GM12878 (cell line): Measurements from ENCODE around the gene DERA. TPM values are rescaled to one million over a fixed set of nuclear protein-coding genes. Genes with fewer than 3 reads are reported as not detected.

Source experiments
- ATAC-seq: fragments of 200-7000 bp; cut with Tn5 transposase; 3 replicates; pipeline ENCODE4 v1.9.1; 2020; ENCODE audit warnings: mild to moderate bottlenecking, moderate library complexity
- BruUV-seq: library from RNA; stranded (reverse); fragments of 400-500 nt; replicated peaks from 2 replicates; lab custom pipeline; 2021; lab: Mats Ljungman, UMichigan
- CTCF ChIA-PET: fragments of 300-600 bp; sonication (Branson Sonifier 250); formaldehyde crosslinking; extraction: SDS; loops from one replicate; lab custom pipeline; 2021; ENCODE audit warnings: inconsistent platforms; lab: Yijun Ruan, JAX
- POLR2A ChIA-PET: fragments of 350-600 bp; formaldehyde crosslinking; extraction: SDS; loops from one replicate; lab custom pipeline; 2021; ENCODE audit warnings: inconsistent platforms; lab: Charles Lee
- RAD21 ChIA-PET: fragments of 300-600 bp; sonication (Branson Sonifier 250); formaldehyde crosslinking; loops from one replicate; lab custom pipeline; 2023; ENCODE audit warnings: antibody characterized with exemption; ENCODE audit not compliant: unreplicated experiment; lab: Charles Lee
- SMC1A ChIA-PET: fragments of 300-600 bp; sonication (Branson Sonifier 250); formaldehyde crosslinking; loops from one replicate; lab custom pipeline; 2023; ENCODE audit not compliant: unreplicated experiment, uncharacterized antibody; lab: Charles Lee
- DNase-seq: peaks from one replicate; pipeline ENCODE4 v3.0.0-alpha.2; 2011; ENCODE audit warnings: low read depth, low spot score
- FAIRE-seq: peaks from 3 replicates; lab custom pipeline; 2011; peaks lifted over from hg19 to GRCh38; lab: Jason Lieb, UNC
- H2AFZ ChIP-seq: 2 replicates; pipeline ENCODE4 v1.6.0; 2011; ENCODE audit warnings: low read depth, low read length, control low read depth; ENCODE audit not compliant: control insufficient read depth
- H3K27ac ChIP-seq: 2 replicates; pipeline ENCODE4 v1.5.1; 2011; ENCODE audit warnings: control low read depth; ENCODE audit not compliant: control insufficient read depth, insufficient read depth
- H3K27me3 ChIP-seq, 2 experiments: replicated peaks in 1 of 2; 2 replicates each; pipeline versions ENCODE4 v1.6.0 to v1.6.1; 2011; ENCODE audit warnings: low read length in 1 of 2; ENCODE audit not compliant: control insufficient read depth in 2 of 2, insufficient read depth in 2 of 2
- H3K36me3 ChIP-seq, 2 experiments: 2 replicates each; pipeline ENCODE4 v1.5.1; 2011; ENCODE audit warnings: low read length in 1 of 2; ENCODE audit not compliant: control insufficient read depth in 2 of 2, insufficient read depth in 2 of 2
- H3K4me1 ChIP-seq: 2 replicates; pipeline ENCODE4 v1.6.1; 2011; ENCODE audit warnings: mild to moderate bottlenecking, low read length, moderate library complexity, mixed read lengths; ENCODE audit not compliant: control insufficient read depth, insufficient read depth
- H3K4me2 ChIP-seq: 2 replicates; pipeline ENCODE4 v1.6.0; 2011; ENCODE audit warnings: control low read depth; ENCODE audit not compliant: control insufficient read depth, insufficient read depth
- H3K4me3 ChIP-seq: fragments of 200-600 bp; sonication (generic); 2 replicates; pipeline ENCODE4 v1.5.1; 2016
- H3K79me2 ChIP-seq: 2 replicates; pipeline ENCODE4 v1.6.0; 2011; ENCODE audit warnings: low read length; ENCODE audit not compliant: control insufficient read depth, insufficient read depth
- H3K9ac ChIP-seq: 2 replicates; pipeline ENCODE4 v1.8.0; 2011; ENCODE audit warnings: low read length, control low read depth, mixed read lengths; ENCODE audit not compliant: control insufficient read depth, insufficient read depth
- H3K9me3 ChIP-seq: replicated peaks from 3 replicates; pipeline ENCODE4 v1.5.1; 2011; ENCODE audit warnings: mild to moderate bottlenecking, low read length; ENCODE audit not compliant: control insufficient read depth, insufficient read depth
- H4K20me1 ChIP-seq: 2 replicates; pipeline ENCODE4 v1.6.0; 2011; ENCODE audit not compliant: control insufficient read depth, insufficient read depth
- CEBPB ChIP-seq, 2 experiments: fragments of 150-350 bp in 1 of 2; IDR thresholded peaks; 2 replicates each; pipeline ENCODE4 v1.6.1; 2012 to 2014; ENCODE audit warnings: low read depth in 2 of 2, low read length in 2 of 2, borderline replicate concordance in 1 of 2, inconsistent platforms in 1 of 2
- ESRRA ChIP-seq: IDR thresholded peaks from 2 replicates; pipeline ENCODE4 v1.6.1; 2012; ENCODE audit warnings: mild to moderate bottlenecking, low read length, improper control_type of control experiment
- KAT2A ChIP-seq: conservative IDR thresholded peaks from 2 replicates; pipeline ENCODE4 v1.6.1; 2011; ENCODE audit warnings: low read depth, low read length; ENCODE audit not compliant: control insufficient read depth
- MXI1 ChIP-seq: fragments of 150-350 bp; IDR thresholded peaks from 2 replicates; pipeline ENCODE4 v1.6.1; 2011; ENCODE audit warnings: low read depth, mild to moderate bottlenecking, inconsistent platforms, low read length, improper control_type of control experiment
- NFYA ChIP-seq: IDR thresholded peaks from 2 replicates; pipeline ENCODE4 v1.6.1; 2011; ENCODE audit warnings: low read depth, mild to moderate bottlenecking, low read length, improper control_type of control experiment, borderline replicate concordance
- NR2C1 ChIP-seq: fragments of 450-650 bp; IDR thresholded peaks from 2 replicates; pipeline ENCODE4 v1.6.1; 2017; ENCODE audit warnings: antibody characterized with exemption, mild to moderate bottlenecking, moderate library complexity
- PKNOX1 ChIP-seq: fragments of 450-650 bp; IDR thresholded peaks from 2 replicates; pipeline ENCODE4 v1.6.1; 2016; ENCODE audit warnings: mild to moderate bottlenecking
- RAD21 ChIP-seq: IDR thresholded peaks from 2 replicates; pipeline ENCODE4 v1.6.1; 2011; ENCODE audit warnings: mild to moderate bottlenecking, low read depth, low read length, moderate library complexity; ENCODE audit not compliant: insufficient read depth
- SMAD1 ChIP-seq: fragments of 450-650 bp; IDR thresholded peaks from 2 replicates; pipeline ENCODE4 v1.6.1; 2018; ENCODE audit warnings: mild to moderate bottlenecking, low read depth; ENCODE audit not compliant: partially characterized antibody
- SREBF2 ChIP-seq: IDR thresholded peaks from 2 replicates; pipeline ENCODE4 v1.6.1; 2012; ENCODE audit warnings: mild to moderate bottlenecking, low read length
- SRF ChIP-seq, 2 experiments: IDR thresholded peaks; 2 replicates each; pipeline ENCODE4 v1.6.1; 2011; ENCODE audit warnings: low read depth in 2 of 2, low read length in 2 of 2, mild to moderate bottlenecking in 1 of 2, moderate library complexity in 1 of 2
- TCF3 ChIP-seq: IDR thresholded peaks from 2 replicates; pipeline ENCODE4 v1.6.1; 2012; ENCODE audit warnings: low read depth, mild to moderate bottlenecking, low read length, borderline replicate concordance; ENCODE audit not compliant: insufficient read depth
- WRNIP1 ChIP-seq: IDR thresholded peaks from 2 replicates; pipeline ENCODE4 v1.6.1; 2011; ENCODE audit warnings: low read depth, low read length, improper control_type of control experiment, borderline replicate concordance
- ZZZ3 ChIP-seq: IDR thresholded peaks from 2 replicates; pipeline ENCODE4 v1.6.1; 2011; ENCODE audit warnings: low read depth; ENCODE audit not compliant: control insufficient read depth, insufficient read length
- WGBS: methylation state at CpG from one replicate; pipeline ENCODE4 v1.1.6; 2016; ENCODE audit warnings: low lambda C conversion rate; ENCODE audit not compliant: insufficient replicate concordance, insufficient coverage; ENCODE audit errors: missing lambda C conversion rate; 5-methylcytosine and 5-hydroxymethylcytosine counted together
- in situ Hi-C: fragments of 300-500 bp; cut with MboI; formaldehyde crosslinking; loops from 9 replicates; pipeline ENCODE4 v1.14.3; 2018; ENCODE audit warnings: mixed read lengths
- intact Hi-C: fragments of 100-400 bp; cut with micrococcal nuclease; formaldehyde crosslinking; loops from one replicate; pipeline ENCODE4 v1.14.2; 2022; ENCODE audit not compliant: unreplicated experiment
- polyA plus RNA-seq, 11 experiments: library from polyadenylated mRNA; depleted of rRNA in 4 of 11; unstranded in 6 of 11; stranded (reverse) in 5 of 11; fragments of >200 nt; fragmentation: Nextera tagmentation in 4 of 11; fragmentation: Illumina TruSeq in 1 of 11; extraction: Ambion mirVana in 4 of 11; extraction: Trizol in 1 of 11; gene quantifications; 1 replicate in 1 of 11; 2 replicates in 10 of 11; pipeline versions ENCODE4 v1.2.1 to v1.2.3, GENCODE V29; 2011 to 2016; ENCODE audit warnings: inconsistent platforms in 2 of 11, missing spikeins in 2 of 11, low read depth in 1 of 11
- total RNA-seq, 4 experiments: library from RNA; depleted of rRNA in 3 of 4; stranded (reverse); fragments of >200 nt in 3 of 4; fragmentation: Illumina TruSeq in 1 of 4; extraction: Trizol in 1 of 4; gene quantifications; 2 replicates each; pipeline versions ENCODE4 v1.2.1 to v1.2.3, GENCODE V29; 2013 to 2021
- TF ChIP-seq, protein P1 (sequence below): fragments of 150-350 bp; IDR thresholded peaks from 2 replicates; pipeline ENCODE4 v1.6.1; 2016; ENCODE audit warnings: low read depth, low read length
- TF ChIP-seq, protein P2 (sequence below): fragments of 450-650 bp; IDR thresholded peaks from 2 replicates; pipeline ENCODE4 v1.6.1; 2016; ENCODE audit warnings: mild to moderate bottlenecking, moderate library complexity, borderline replicate concordance

The DERA gene
- total and polyA plus RNA-seq, 10 of the 15 experiments (the other 5 are each of a cell fraction or from before 2014, with no cell fraction given), result 34.9 to 97.1 (median 40.8) TPM

DNA sequence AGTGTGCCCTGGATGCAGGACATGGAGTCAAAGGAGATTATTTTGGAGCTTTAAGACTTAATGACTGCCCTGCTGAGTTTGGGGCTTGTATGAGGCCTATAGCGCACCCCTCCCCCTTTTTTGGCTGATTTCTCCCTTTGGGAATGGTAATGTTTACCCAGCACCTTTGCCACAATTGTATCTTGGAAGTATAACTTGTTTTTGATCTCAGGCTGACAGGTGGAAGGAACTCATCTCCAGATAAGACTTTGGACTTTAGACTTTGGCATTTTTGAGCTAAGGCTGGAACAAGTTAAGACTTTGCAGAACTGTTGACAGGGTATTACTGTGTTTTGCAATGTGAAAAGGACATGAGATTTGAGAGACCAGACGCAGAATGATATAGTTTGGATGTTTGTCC lies 110.5 kb downstream of the DERA start:
- ATAC-seq (no peak), FAIRE-seq (no peak), DNase-seq (no peak)
- POLR2A ChIA-PET, result no interaction called here
- in situ Hi-C loops (no loop called here), intact Hi-C loops (no loop called here)
- Histone ChIP-seq H4K20me1 (no peaks in the 10 kb centered on the region), H3K4me3 (no peak overlapping the region), H2AFZ (no peak overlapping the region), H3K4me2 (no peak overlapping the region), H3K9me3 (no peaks in the 10 kb centered on the region; the same call in 2 of the 3 replicates), H3K4me1 (no peaks in the 10 kb centered on the region), H3K27ac (no peak overlapping the region), H3K9ac (no peak overlapping the region), H3K36me3 (no peaks in the 10 kb centered on the region), H3K27me3 (no peaks in the 10 kb centered on the region), H3K79me2 (no peaks in the 10 kb centered on the region)
- CTCF ChIA-PET, result interaction anchor here (0.6 to 0.9 kb wide), 2 partner anchors 59 to 465 kb away, joined by 3 read pairs; no protein-coding TSS in a partner anchor
- BruUV-seq, result no TSS peak
- RAD21 ChIA-PET, result no interaction called here
- 100% methylated on average over 2 of the region's 2 CpGs for WGBS
- SMC1A ChIA-PET, result interaction anchor here (1.5 kb wide), 1 partner anchor 40 kb away, joined by 3 read pairs; no protein-coding TSS in a partner anchor
- no peak for TF ChIP-seq SRF (IDR thresholded peaks at IDR 0.05; ENCODE audit: low read depth in 2 of 2, low read length in 2 of 2)
- TF ChIP-seq, protein P1, sequence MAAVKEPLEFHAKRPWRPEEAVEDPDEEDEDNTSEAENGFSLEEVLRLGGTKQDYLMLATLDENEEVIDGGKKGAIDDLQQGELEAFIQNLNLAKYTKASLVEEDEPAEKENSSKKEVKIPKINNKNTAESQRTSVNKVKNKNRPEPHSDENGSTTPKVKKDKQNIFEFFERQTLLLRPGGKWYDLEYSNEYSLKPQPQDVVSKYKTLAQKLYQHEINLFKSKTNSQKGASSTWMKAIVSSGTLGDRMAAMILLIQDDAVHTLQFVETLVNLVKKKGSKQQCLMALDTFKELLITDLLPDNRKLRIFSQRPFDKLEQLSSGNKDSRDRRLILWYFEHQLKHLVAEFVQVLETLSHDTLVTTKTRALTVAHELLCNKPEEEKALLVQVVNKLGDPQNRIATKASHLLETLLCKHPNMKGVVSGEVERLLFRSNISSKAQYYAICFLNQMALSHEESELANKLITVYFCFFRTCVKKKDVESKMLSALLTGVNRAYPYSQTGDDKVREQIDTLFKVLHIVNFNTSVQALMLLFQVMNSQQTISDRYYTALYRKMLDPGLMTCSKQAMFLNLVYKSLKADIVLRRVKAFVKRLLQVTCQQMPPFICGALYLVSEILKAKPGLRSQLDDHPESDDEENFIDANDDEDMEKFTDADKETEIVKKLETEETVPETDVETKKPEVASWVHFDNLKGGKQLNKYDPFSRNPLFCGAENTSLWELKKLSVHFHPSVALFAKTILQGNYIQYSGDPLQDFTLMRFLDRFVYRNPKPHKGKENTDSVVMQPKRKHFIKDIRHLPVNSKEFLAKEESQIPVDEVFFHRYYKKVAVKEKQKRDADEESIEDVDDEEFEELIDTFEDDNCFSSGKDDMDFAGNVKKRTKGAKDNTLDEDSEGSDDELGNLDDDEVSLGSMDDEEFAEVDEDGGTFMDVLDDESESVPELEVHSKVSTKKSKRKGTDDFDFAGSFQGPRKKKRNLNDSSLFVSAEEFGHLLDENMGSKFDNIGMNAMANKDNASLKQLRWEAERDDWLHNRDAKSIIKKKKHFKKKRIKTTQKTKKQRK, result no peak
- no peak for TF ChIP-seq ZZZ3
- no peak for TF ChIP-seq NR2C1
- TF ChIP-seq CEBPB (IDR thresholded peaks at IDR 0.05; ENCODE audit: borderline replicate concordance in 1 of 2, low read depth in 2 of 2, low read length in 2 of 2), result no peak
- TF ChIP-seq, protein P2, sequence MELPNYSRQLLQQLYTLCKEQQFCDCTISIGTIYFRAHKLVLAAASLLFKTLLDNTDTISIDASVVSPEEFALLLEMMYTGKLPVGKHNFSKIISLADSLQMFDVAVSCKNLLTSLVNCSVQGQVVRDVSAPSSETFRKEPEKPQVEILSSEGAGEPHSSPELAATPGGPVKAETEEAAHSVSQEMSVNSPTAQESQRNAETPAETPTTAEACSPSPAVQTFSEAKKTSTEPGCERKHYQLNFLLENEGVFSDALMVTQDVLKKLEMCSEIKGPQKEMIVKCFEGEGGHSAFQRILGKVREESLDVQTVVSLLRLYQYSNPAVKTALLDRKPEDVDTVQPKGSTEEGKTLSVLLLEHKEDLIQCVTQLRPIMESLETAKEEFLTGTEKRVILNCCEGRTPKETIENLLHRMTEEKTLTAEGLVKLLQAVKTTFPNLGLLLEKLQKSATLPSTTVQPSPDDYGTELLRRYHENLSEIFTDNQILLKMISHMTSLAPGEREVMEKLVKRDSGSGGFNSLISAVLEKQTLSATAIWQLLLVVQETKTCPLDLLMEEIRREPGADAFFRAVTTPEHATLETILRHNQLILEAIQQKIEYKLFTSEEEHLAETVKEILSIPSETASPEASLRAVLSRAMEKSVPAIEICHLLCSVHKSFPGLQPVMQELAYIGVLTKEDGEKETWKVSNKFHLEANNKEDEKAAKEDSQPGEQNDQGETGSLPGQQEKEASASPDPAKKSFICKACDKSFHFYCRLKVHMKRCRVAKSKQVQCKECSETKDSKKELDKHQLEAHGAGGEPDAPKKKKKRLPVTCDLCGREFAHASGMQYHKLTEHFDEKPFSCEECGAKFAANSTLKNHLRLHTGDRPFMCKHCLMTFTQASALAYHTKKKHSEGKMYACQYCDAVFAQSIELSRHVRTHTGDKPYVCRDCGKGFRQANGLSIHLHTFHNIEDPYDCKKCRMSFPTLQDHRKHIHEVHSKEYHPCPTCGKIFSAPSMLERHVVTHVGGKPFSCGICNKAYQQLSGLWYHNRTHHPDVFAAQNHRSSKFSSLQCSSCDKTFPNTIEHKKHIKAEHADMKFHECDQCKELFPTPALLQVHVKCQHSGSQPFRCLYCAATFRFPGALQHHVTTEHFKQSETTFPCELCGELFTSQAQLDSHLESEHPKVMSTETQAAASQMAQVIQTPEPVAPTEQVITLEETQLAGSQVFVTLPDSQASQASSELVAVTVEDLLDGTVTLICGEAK, result no peak
- no peak for TF ChIP-seq ESRRA
- no peak for TF ChIP-seq SREBF2
- TF ChIP-seq TCF3, result no peak
- no peak for TF ChIP-seq MXI1
- TF ChIP-seq RAD21, result no peak
- TF ChIP-seq WRNIP1, result no peak
- TF ChIP-seq NFYA, result no peak
- TF ChIP-seq SMAD1, result no peak
- no peak for TF ChIP-seq KAT2A
- TF ChIP-seq PKNOX1, result no peak
